NCI-H2081 (cell line): ENCODE measurements around the gene CDH4.

Source experiments
- DNase-seq, 2 experiments: peaks; one replicate each; lab custom pipeline; 2025; lab: John Stamatoyannopoulos, UW

CDH4 gene

GRCh38 chr20:61671559-61671958, 419.5 kb downstream of the CDH4 start:
- DNase-seq = no peak

- no peak for DNase-seq
Measured at GRCh38 chr20:61673152-61673847, 421.2 kb downstream of the CDH4 start.

- no peak for DNase-seq
Measured at GRCh38 chr20:61674121-61674520, 422.1 kb downstream of the CDH4 start.

- DNase-seq = no peak
Measured at GRCh38 chr20:61674688-61675087, 422.6 kb downstream of the CDH4 start.

- no peak for DNase-seq
Measured at GRCh38 chr20:61677928-61678327, 425.9 kb downstream of the CDH4 start.

GRCh38 chr20:61678437-61678836, 426.4 kb downstream of the CDH4 start:
- DNase-seq = no peak

GRCh38 chr20:61679473-61679872, 427.4 kb downstream of the CDH4 start:
- no peak for DNase-seq

- no peak for DNase-seq
Measured at GRCh38 chr20:61680096-61680495, 428.0 kb downstream of the CDH4 start.

- DNase-seq = no peak
Measured at GRCh38 chr20:61682114-61682995, 430.3 kb downstream of the CDH4 start.

GRCh38 chr20:61682996-61683681, 431.1 kb downstream of the CDH4 start:
- no peak for DNase-seq

- no peak for DNase-seq
Measured at GRCh38 chr20:61683721-61684120, 431.7 kb downstream of the CDH4 start.

GRCh38 chr20:61684136-61684535, 432.1 kb downstream of the CDH4 start:
- DNase-seq = no peak

- DNase-seq = no peak
Measured at GRCh38 chr20:61684583-61685235, 432.6 kb downstream of the CDH4 start.

GRCh38 chr20:61685462-61685861, 433.4 kb downstream of the CDH4 start:
- no peak for DNase-seq

GRCh38 chr20:61686051-61686936, 434.2 kb downstream of the CDH4 start:
- DNase-seq = no peak

- DNase-seq = no peak
Measured at GRCh38 chr20:61688411-61688810, 436.4 kb downstream of the CDH4 start.

GRCh38 chr20:61690150-61690549, 438.1 kb downstream of the CDH4 start:
- no peak for DNase-seq

- no peak for DNase-seq
Measured at GRCh38 chr20:61690993-61691838, 439.2 kb downstream of the CDH4 start.

- no peak for DNase-seq
Measured at GRCh38 chr20:61691978-61692377, 439.9 kb downstream of the CDH4 start.

GRCh38 chr20:61692479-61692878, 440.4 kb downstream of the CDH4 start:
- DNase-seq = no peak
